Activated B cell treated with CpG ODN at 0.5 μM for 24 hours (primary cell): Measurements from ENCODE around the gene UGT2A3. TPM values are rescaled to one million over a fixed set of nuclear protein-coding genes. Genes with fewer than 3 reads are reported as not detected.

Experiments
- ATAC-seq: fragments of 200-7000 bp; cut with Tn5 transposase; one replicate; pipeline ENCODE4 v1.10.0; 2021; ENCODE audit warnings: low read depth, mild to moderate bottlenecking, moderate library complexity
- CTCF ChIA-PET: fragments of 350-600 bp; sonication (Branson Sonifier 250); formaldehyde crosslinking; loops from one replicate; lab custom pipeline; 2021; ENCODE audit warnings: antibody characterized with exemption; lab: Charles Lee
- POLR2A ChIA-PET: fragments of 350-600 bp; sonication (Branson Sonifier 250); formaldehyde crosslinking; loops from one replicate; lab custom pipeline; 2021; ENCODE audit warnings: antibody characterized with exemption; lab: Charles Lee
- DNase-seq: peaks from one replicate; pipeline ENCODE4 v3.0.0; 2022
- H3K27ac Mint-ChIP-seq: one replicate; pipeline ENCODE4 v1.8.0; 2020; ENCODE audit warnings: mixed read lengths
- H3K27me3 Mint-ChIP-seq: one replicate; pipeline ENCODE4 v1.8.0; 2021; ENCODE audit warnings: mixed read lengths
- H3K36me3 Mint-ChIP-seq: one replicate; pipeline ENCODE4 v1.8.0; 2021; ENCODE audit warnings: low read depth, mixed read lengths
- H3K4me1 Mint-ChIP-seq: one replicate; pipeline ENCODE4 v1.8.0; 2021; ENCODE audit warnings: mixed read lengths
- H3K4me3 Mint-ChIP-seq: one replicate; pipeline ENCODE4 v1.8.0; 2020; ENCODE audit warnings: mild to moderate bottlenecking, mixed read lengths
- H3K9me3 Mint-ChIP-seq: one replicate; pipeline ENCODE4 v1.8.0; 2020; ENCODE audit warnings: mixed read lengths
- intact Hi-C: fragments of 100-400 bp; cut with micrococcal nuclease; formaldehyde crosslinking; loops from one replicate; pipeline ENCODE4 v1.15.1; 2024
- total RNA-seq: library from RNA; stranded (reverse); gene quantifications from 2 replicates; pipeline ENCODE4 v1.2.3, GENCODE V29; 2022
- TF ChIP-seq, protein P1 (sequence below): fragments of 200-600 bp; IDR thresholded peaks from one replicate; pipeline ENCODE4 v1.8.0; 2022; ENCODE audit warnings: antibody characterized with exemption, mild to moderate bottlenecking

UGT2A3 gene
- total RNA-seq, 1 donor from 2014 or later, result not detected

DNA sequence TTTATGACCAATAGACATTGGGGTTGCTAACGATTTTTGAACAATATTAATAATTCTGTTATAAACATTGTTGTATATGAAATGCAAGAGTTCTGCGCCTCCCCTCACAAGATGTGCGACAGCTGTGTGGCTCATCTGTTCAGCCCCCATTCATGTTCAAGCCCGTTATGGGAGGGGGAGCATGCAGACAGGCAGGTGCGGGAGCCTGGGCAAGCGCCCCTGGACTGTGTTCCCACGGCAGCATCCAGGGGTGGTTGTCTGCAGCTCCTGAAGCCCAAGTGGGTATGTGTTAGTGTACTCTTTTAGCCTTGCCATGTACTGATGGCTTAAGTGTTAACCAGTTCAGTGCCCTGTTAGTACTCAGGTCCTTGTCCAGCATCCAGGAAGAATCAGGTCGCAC is 34.6 kb downstream of the UGT2A3 start:
- TF ChIP-seq, protein P1, sequence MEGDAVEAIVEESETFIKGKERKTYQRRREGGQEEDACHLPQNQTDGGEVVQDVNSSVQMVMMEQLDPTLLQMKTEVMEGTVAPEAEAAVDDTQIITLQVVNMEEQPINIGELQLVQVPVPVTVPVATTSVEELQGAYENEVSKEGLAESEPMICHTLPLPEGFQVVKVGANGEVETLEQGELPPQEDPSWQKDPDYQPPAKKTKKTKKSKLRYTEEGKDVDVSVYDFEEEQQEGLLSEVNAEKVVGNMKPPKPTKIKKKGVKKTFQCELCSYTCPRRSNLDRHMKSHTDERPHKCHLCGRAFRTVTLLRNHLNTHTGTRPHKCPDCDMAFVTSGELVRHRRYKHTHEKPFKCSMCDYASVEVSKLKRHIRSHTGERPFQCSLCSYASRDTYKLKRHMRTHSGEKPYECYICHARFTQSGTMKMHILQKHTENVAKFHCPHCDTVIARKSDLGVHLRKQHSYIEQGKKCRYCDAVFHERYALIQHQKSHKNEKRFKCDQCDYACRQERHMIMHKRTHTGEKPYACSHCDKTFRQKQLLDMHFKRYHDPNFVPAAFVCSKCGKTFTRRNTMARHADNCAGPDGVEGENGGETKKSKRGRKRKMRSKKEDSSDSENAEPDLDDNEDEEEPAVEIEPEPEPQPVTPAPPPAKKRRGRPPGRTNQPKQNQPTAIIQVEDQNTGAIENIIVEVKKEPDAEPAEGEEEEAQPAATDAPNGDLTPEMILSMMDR, result no peak
- POLR2A ChIA-PET, result no interaction called here
- H3K36me3 Mint-ChIP-seq, result no peaks in the 10 kb centered on the region

GRCh38 chr4:68912807-68913206 is 38.8 kb downstream of the UGT2A3 start:
- ChIA-PET CTCF (no interaction called here), POLR2A (no interaction called here)
- H3K36me3 Mint-ChIP-seq, result no peaks in the 10 kb centered on the region
- H3K27me3 Mint-ChIP-seq, result no peaks in the 10 kb centered on the region
- no peaks in the 10 kb centered on the region for H3K4me1 Mint-ChIP-seq
- intact Hi-C loops, result no loop called here
- H3K9me3 Mint-ChIP-seq, result no peaks in the 10 kb centered on the region
- no peak overlapping the region for H3K4me3 Mint-ChIP-seq
- no peak for DNase-seq
- TF ChIP-seq, protein P1, result no peak
- no peak for ATAC-seq
- H3K27ac Mint-ChIP-seq, result no peak overlapping the region

More for the DNA sequence above, 34.6 kb downstream of the UGT2A3 start:
- DNase-seq (no peak), ATAC-seq (no peak)
- CTCF ChIA-PET, result no interaction called here
- no peak overlapping the region for H3K4me3 Mint-ChIP-seq
- H3K27me3 Mint-ChIP-seq, result no peaks in the 10 kb centered on the region
- intact Hi-C loops, result no loop called here
- H3K4me1 Mint-ChIP-seq, result no peaks in the 10 kb centered on the region
- no peak overlapping the region for H3K27ac Mint-ChIP-seq
- peaks cover 2% of the 10 kb centered on the region for H3K9me3 Mint-ChIP-seq

- POLR2A ChIA-PET, result no interaction called here
- Mint-ChIP-seq H3K27ac (no peak overlapping the region), H3K27me3 (no peaks in the 10 kb centered on the region), H3K4me3 (no peak overlapping the region), H3K9me3 (no peaks in the 10 kb centered on the region), H3K4me1 (no peaks in the 10 kb centered on the region), H3K36me3 (no peaks in the 10 kb centered on the region)
- no peak for DNase-seq
- intact Hi-C loops, result no loop called here
- CTCF ChIA-PET, result no interaction called here
- TF ChIP-seq, protein P1, result no peak
- no peak for ATAC-seq
Measured at GRCh38 chr4:68909385-68909784, 42.2 kb downstream of the UGT2A3 start.

GRCh38 chr4:68907788-68908700 is 43.6 kb downstream of the UGT2A3 start:
- no peaks in the 10 kb centered on the region for H3K9me3 Mint-ChIP-seq
- no peaks in the 10 kb centered on the region for H3K36me3 Mint-ChIP-seq
- DNase-seq, result no peak
- H3K27ac Mint-ChIP-seq, result no peak overlapping the region
- H3K4me3 Mint-ChIP-seq, result no peak overlapping the region
- intact Hi-C loops, result no loop called here
- no peaks in the 10 kb centered on the region for H3K4me1 Mint-ChIP-seq
- no peak for ATAC-seq
- ChIA-PET POLR2A (no interaction called here), CTCF (no interaction called here)
- TF ChIP-seq, protein P1, result no peak
- H3K27me3 Mint-ChIP-seq, result no peaks in the 10 kb centered on the region

DNA sequence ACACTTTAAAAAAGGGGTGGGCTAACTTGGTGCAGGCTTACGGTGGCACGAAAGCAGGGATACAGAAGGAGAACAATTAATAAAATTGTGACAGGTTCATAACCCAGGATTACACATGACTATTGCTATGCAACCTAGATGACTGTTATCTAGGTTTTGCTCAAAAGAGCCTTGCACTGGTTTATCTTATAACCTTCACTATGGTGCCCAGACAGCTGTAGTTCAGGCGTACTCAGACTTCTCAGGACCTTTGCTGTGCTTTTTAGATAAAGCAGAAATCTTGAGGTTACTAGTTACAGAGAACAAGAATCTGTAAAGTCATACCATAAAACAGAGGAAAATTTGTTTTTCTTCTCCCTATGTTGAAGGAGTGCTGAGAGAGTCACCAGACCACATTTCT is 44.4 kb downstream of the UGT2A3 start:
- intact Hi-C loops, result no loop called here
- H3K27ac Mint-ChIP-seq, result no peak overlapping the region
- no peaks in the 10 kb centered on the region for H3K27me3 Mint-ChIP-seq
- ATAC-seq (no peak), DNase-seq (no peak)
- POLR2A ChIA-PET, result no interaction called here
- CTCF ChIA-PET, result no interaction called here
- no peaks in the 10 kb centered on the region for H3K9me3 Mint-ChIP-seq
- H3K4me1 Mint-ChIP-seq, result no peaks in the 10 kb centered on the region
- TF ChIP-seq, protein P1, result no peak
- no peak overlapping the region for H3K4me3 Mint-ChIP-seq
- H3K36me3 Mint-ChIP-seq, result no peaks in the 10 kb centered on the region
